SKM-1 (cell line): Measurements from ENCODE around the gene SLC25A17.
"Not testable (repeated sequence)": the region's sequence is repeated elsewhere in the genome, so short reads cannot be mapped to it uniquely, and the experiment has no call there.

Source experiments
- DNase-seq: peaks from one replicate; lab custom pipeline; 2025; ENCODE audit not compliant: unreplicated experiment; lab: John Stamatoyannopoulos, UW

The SLC25A17 gene

GRCh38 chr22:40721266-40721665 lies 97.9 kb downstream of the SLC25A17 start:
- DNase-seq: no peak

- DNase-seq: no peak
Measured at GRCh38 chr22:40720538-40721256, 98.4 kb downstream of the SLC25A17 start.

- DNase-seq: not testable (repeated sequence)
Measured at GRCh38 chr22:40720156-40720537, 99.0 kb downstream of the SLC25A17 start.
